HFFc6 (cell line): ENCODE data around the gene ANO9. TPM values are rescaled to one million over a fixed set of nuclear protein-coding genes. Genes with fewer than 3 reads are reported as not detected.

Source experiments
- DNase-seq: peaks from one replicate; pipeline ENCODE4 v3.0.0-alpha.2; 2018
- H3K27ac Mint-ChIP-seq: 2 replicates; pipeline ENCODE4 v1.8.0; 2020; ENCODE audit warnings: mild to moderate bottlenecking, mixed read lengths
- H3K27me3 Mint-ChIP-seq: 2 replicates; pipeline ENCODE4 v1.8.0; 2021; ENCODE audit warnings: mild to moderate bottlenecking, moderate library complexity, mixed read lengths; ENCODE audit not compliant: insufficient read depth
- H3K36me3 Mint-ChIP-seq: 2 replicates; pipeline ENCODE4 v1.8.0; 2021; ENCODE audit warnings: low read depth, mixed read lengths
- H3K4me1 Mint-ChIP-seq: 2 replicates; pipeline ENCODE4 v1.8.0; 2020; ENCODE audit warnings: low read depth, mixed read lengths
- H3K4me3 Mint-ChIP-seq: 2 replicates; pipeline ENCODE4 v1.8.0; 2020; ENCODE audit warnings: mild to moderate bottlenecking, moderate library complexity, mixed read lengths
- H3K9me3 Mint-ChIP-seq: 2 replicates; pipeline ENCODE4 v1.8.0; 2020; ENCODE audit warnings: mild to moderate bottlenecking, mixed read lengths
- CTCF ChIP-seq: fragments of 200-600 bp; sonication (generic); IDR thresholded peaks from 2 replicates; pipeline ENCODE4 v1.5.0; 2021; ENCODE audit warnings: antibody characterized with exemption, mild to moderate bottlenecking
- total RNA-seq, 6 experiments: library from RNA; stranded (reverse); fragmentation: NEBNext Ultra II Directional; extraction: Animal tissue kit (Norgen Biotek cat#: 25700); gene quantifications; 2 replicates in 1 of 6; 3 replicates in 5 of 6; pipeline ENCODE4 v1.2.3, GENCODE V29; 2021

ANO9 gene
- total RNA-seq, 6 experiments from 2014 or later = not detected

GRCh38 chr11:489610-490185 is 47.9 kb upstream of the ANO9 start:
- no peaks in the 10 kb centered on the region for H3K9me3 Mint-ChIP-seq
- no peak for DNase-seq

GRCh38 chr11:488992-489391 is 47.2 kb upstream of the ANO9 start:
- no peak for DNase-seq
- H3K4me1 Mint-ChIP-seq = no peaks in the 10 kb centered on the region
- H3K27me3 Mint-ChIP-seq = 0 out of 2 replicates have a peak, but pooled peaks cover 2% of the 10 kb centered on the region
- no peak overlapping the region for H3K4me3 Mint-ChIP-seq
- H3K9me3 Mint-ChIP-seq = no peaks in the 10 kb centered on the region
- H3K36me3 Mint-ChIP-seq = peaks cover 3% of the 10 kb centered on the region; the same call in 1 of the 2 replicates
- TF ChIP-seq CTCF = no peak
- H3K27ac Mint-ChIP-seq = no peak overlapping the region

More at GRCh38 chr11:489610-490185, 47.9 kb upstream of the ANO9 start:
- Mint-ChIP-seq H3K4me3 (no peak overlapping the region), H3K27ac (no peak overlapping the region), H3K27me3 (peaks cover 6% of the 10 kb centered on the region; the same call in 1 of the 2 replicates), H3K4me1 (no peaks in the 10 kb centered on the region), H3K36me3 (no peaks in the 10 kb centered on the region)
- no peak for TF ChIP-seq CTCF

GRCh38 chr11:488579-488978 is 46.8 kb upstream of the ANO9 start:
- Mint-ChIP-seq H3K27ac (no peak overlapping the region), H3K36me3 (peaks cover 7% of the 10 kb centered on the region), H3K4me1 (no peaks in the 10 kb centered on the region), H3K4me3 (no peak overlapping the region), H3K9me3 (peaks cover 4% of the 10 kb centered on the region), H3K27me3 (0 out of 2 replicates have a peak, but pooled peaks cover 2% of the 10 kb centered on the region)
- TF ChIP-seq CTCF = no peak
- no peak for DNase-seq

DNA sequence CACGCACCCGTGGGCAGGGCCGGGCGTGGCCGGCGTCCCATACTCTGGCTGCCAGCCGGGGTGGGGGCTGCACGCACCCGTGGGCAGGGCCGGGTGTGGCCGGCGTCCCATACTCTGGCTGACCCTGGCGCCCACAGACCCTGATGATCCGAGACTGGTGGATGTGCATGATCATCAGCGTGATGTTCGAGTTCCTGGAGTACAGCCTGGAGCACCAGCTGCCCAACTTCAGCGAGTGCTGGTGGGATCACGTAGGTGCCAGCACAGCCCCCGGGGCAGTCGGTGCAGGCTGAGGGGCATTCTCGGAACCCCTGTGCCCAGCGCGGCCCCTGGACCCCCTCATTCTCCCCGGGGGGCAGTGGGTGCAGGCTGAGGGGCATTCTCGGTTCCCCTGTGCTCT is 46.3 kb upstream of the ANO9 start:
- no peak for TF ChIP-seq CTCF
- Mint-ChIP-seq H3K27ac (no peak overlapping the region), H3K27me3 (no peaks in the 10 kb centered on the region), H3K36me3 (peaks cover 13% of the 10 kb centered on the region), H3K4me1 (no peaks in the 10 kb centered on the region), H3K4me3 (no peak overlapping the region), H3K9me3 (peaks cover 9% of the 10 kb centered on the region)
- DNase-seq = no peak

- H3K4me1 Mint-ChIP-seq = no peaks in the 10 kb centered on the region
- no peak overlapping the region for H3K27ac Mint-ChIP-seq
- no peak overlapping the region for H3K4me3 Mint-ChIP-seq
- peaks cover 13% of the 10 kb centered on the region for H3K36me3 Mint-ChIP-seq
- DNase-seq = no peak
- no peaks in the 10 kb centered on the region for H3K27me3 Mint-ChIP-seq
- peaks cover 9% of the 10 kb centered on the region for H3K9me3 Mint-ChIP-seq
- no peak for TF ChIP-seq CTCF
Observed at GRCh38 chr11:487571-488021, 45.8 kb upstream of the ANO9 start.
